ENCODE data around the gene CDC42BPB. TPM values are rescaled to one million over a fixed set of nuclear protein-coding genes. Genes with fewer than 3 reads are reported as not detected.

The CDC42BPB gene
- total RNA-seq, 1 experiment from 2014 or later: 82.7 TPM

DNA sequence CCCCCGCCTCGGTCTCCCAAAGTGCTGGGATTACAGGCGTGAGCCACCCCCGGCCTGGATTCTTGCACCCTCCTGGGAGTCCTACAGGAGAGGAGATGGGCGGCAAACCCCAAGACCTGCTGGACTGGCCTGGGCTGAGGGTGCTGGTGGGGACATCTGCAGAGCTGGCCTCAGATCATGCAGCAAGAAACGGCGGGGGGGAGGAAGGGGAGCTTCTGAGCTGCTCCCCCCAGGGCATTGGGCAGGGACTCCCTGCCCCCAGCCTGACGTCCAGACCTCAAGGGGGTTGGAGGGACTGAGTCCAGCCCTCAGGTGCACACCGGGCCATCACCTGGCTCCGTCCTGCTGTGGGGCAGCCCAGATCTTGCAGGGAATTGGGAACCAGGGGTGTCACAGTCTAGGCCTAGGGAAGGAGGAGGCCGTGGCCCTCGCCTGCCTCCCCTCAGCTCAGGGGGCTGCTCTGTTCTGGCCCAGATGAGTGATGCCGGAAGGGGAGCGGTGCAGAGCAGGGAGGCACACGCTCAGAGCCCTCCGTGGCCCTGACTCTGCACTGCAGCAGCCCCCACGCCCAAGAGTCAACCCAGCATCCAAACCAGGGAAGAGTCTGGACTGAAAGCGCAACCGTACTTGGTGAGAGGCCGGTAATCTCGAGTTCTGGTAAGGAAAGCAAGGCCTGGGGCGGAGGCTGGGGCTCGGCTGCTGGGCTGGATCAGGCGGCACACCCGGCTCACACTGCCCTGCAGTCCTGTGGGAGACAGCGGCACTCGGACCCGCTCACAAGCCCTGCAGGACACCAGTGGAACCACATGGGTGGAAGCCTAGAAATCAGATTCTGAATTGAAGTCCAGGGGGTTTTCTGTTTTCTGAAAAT, 143.8 kb downstream of the CDC42BPB start:
- BruUV-seq (replicated peaks): no TSS peak
- POLR2A ChIA-PET: no interaction called here
- Mint-ChIP-seq H3K4me1 (ENCODE audit: insufficient read depth, unreplicated experiment) (no peaks in the 10 kb centered on the region), H3K4me3 (ENCODE audit: unreplicated experiment) (no peak overlapping the region), H3K27me3 (ENCODE audit: insufficient read depth, unreplicated experiment) (no peaks in the 10 kb centered on the region), H3K9me3 (ENCODE audit: unreplicated experiment) (no peaks in the 10 kb centered on the region), H3K36me3 (ENCODE audit: insufficient read depth, unreplicated experiment) (peaks cover 11% of the 10 kb centered on the region), H3K27ac (ENCODE audit: low read depth, unreplicated experiment) (no peak overlapping the region)
- no peak for TF ChIP-seq CTCF (IDR thresholded peaks at IDR 0.05; ENCODE audit: unreplicated experiment)
- CTCF ChIA-PET: interaction anchor here (0.6 kb wide), 2 partner anchors 139 to 145 kb away, joined by 3 read pairs; no protein-coding TSS in a partner anchor
- intact Hi-C loops (cut with micrococcal nuclease): no loop called here
- no peak for DNase-seq (ENCODE audit: unreplicated experiment)

DNA sequence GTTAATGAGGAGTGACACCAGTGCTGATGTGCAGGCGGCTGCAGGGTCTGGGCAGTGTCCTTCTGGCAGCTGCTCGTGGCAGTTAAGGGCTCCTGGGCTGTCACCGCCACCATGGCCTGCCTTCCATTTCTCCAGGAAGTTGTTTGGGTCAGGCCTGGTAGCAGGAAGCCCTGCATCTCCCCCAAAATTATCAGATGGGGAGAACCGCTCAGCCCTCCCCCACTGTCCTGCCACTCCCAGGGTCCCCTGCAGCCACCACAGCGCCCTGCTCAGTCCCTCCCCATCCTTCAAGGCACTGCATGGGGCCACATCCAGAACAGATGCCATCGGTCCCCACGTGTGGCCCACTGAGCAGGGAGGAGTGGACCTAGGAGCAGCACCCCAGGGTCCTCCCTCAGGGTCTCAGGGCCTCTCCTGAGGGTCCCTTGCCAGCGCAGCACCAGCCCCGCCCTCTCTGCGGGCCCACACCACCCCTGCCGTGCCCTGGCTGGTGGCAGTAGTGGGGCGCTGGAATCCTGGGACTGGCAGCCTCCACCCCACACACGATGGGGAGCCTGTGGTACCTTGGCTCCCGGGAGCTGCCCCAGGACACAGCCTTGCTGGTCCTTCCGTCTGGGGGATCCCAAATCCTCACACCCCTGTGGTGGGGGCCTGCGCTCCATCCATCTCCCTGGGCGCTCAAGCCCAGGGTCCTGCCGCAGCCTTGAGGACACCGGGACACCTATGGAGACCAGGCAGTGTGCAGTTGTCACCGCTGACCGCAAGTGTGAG, 145.2 kb downstream of the CDC42BPB start:
- ChIA-PET CTCF (no interaction called here), POLR2A (interaction anchor here (0.7 kb wide), 1 partner anchor 587 kb away, joined by 4 read pairs; no protein-coding TSS in a partner anchor)
- Mint-ChIP-seq H3K4me3 (ENCODE audit: unreplicated experiment) (no peak overlapping the region), H3K27me3 (ENCODE audit: insufficient read depth, unreplicated experiment) (no peaks in the 10 kb centered on the region), H3K4me1 (ENCODE audit: insufficient read depth, unreplicated experiment) (no peaks in the 10 kb centered on the region), H3K27ac (ENCODE audit: low read depth, unreplicated experiment) (no peak overlapping the region), H3K36me3 (ENCODE audit: insufficient read depth, unreplicated experiment) (peaks cover 14% of the 10 kb centered on the region), H3K9me3 (ENCODE audit: unreplicated experiment) (no peaks in the 10 kb centered on the region)
- DNase-seq (ENCODE audit: unreplicated experiment): no peak
- TF ChIP-seq CTCF (IDR thresholded peaks at IDR 0.05; ENCODE audit: unreplicated experiment): no peak
- intact Hi-C loops (cut with micrococcal nuclease): no loop called here
- BruUV-seq (replicated peaks): no TSS peak

- intact Hi-C loops (cut with micrococcal nuclease): no loop called here
- H3K27ac Mint-ChIP-seq (ENCODE audit: low read depth, unreplicated experiment): no peak overlapping the region
- TF ChIP-seq CTCF (IDR thresholded peaks at IDR 0.05; ENCODE audit: unreplicated experiment): no peak
- H3K9me3 Mint-ChIP-seq (ENCODE audit: unreplicated experiment): no peaks in the 10 kb centered on the region
- peaks cover 19% of the 10 kb centered on the region for H3K36me3 Mint-ChIP-seq (ENCODE audit: insufficient read depth, unreplicated experiment)
- ChIA-PET CTCF (no interaction called here), POLR2A (interaction anchor here (0.7 kb wide), 1 partner anchor 586 kb away, joined by 4 read pairs; no protein-coding TSS in a partner anchor)
- DNase-seq (ENCODE audit: unreplicated experiment): no peak
- no peak overlapping the region for H3K4me3 Mint-ChIP-seq (ENCODE audit: unreplicated experiment)
- H3K27me3 Mint-ChIP-seq (ENCODE audit: insufficient read depth, unreplicated experiment): no peaks in the 10 kb centered on the region
- H3K4me1 Mint-ChIP-seq (ENCODE audit: insufficient read depth, unreplicated experiment): no peaks in the 10 kb centered on the region
- no TSS peak for BruUV-seq (replicated peaks)
These were observed 145.8 kb downstream of the CDC42BPB start for GRCh38 chr14:102911541-102911951.

GRCh38 chr14:102910442-102910841, 146.9 kb downstream of the CDC42BPB start:
- CTCF ChIA-PET: no interaction called here
- no peak for DNase-seq (ENCODE audit: unreplicated experiment)
- POLR2A ChIA-PET: no interaction called here
- no peaks in the 10 kb centered on the region for H3K27me3 Mint-ChIP-seq (ENCODE audit: insufficient read depth, unreplicated experiment)
- TF ChIP-seq CTCF (IDR thresholded peaks at IDR 0.05; ENCODE audit: unreplicated experiment): no peak
- no peaks in the 10 kb centered on the region for H3K9me3 Mint-ChIP-seq (ENCODE audit: unreplicated experiment)
- no TSS peak for BruUV-seq (replicated peaks)
- no peak overlapping the region for H3K4me3 Mint-ChIP-seq (ENCODE audit: unreplicated experiment)
- H3K36me3 Mint-ChIP-seq (ENCODE audit: insufficient read depth, unreplicated experiment): peaks cover 24% of the 10 kb centered on the region
- no peaks in the 10 kb centered on the region for H3K4me1 Mint-ChIP-seq (ENCODE audit: insufficient read depth, unreplicated experiment)
- intact Hi-C loops (cut with micrococcal nuclease): no loop called here
- H3K27ac Mint-ChIP-seq (ENCODE audit: low read depth, unreplicated experiment): no peak overlapping the region

All from MCF 10A (cell line).